K562 (cell line): ENCODE results near the gene PCK1. TPM values are rescaled to one million over a fixed set of nuclear protein-coding genes. Genes with fewer than 3 reads are reported as not detected.

Experiments
- FOXJ3 ChIP-seq: sonication (generic); formaldehyde crosslinking; IDR thresholded peaks from 2 replicates; pipeline ENCODE4 v1.4.0; 2020; ENCODE audit warnings: mild to moderate bottlenecking, missing genetic modification reagents
- HMGN3 ChIP-seq: IDR thresholded peaks from 2 replicates; pipeline ENCODE4 v1.6.1; 2011; ENCODE audit warnings: borderline replicate concordance, low read depth, mild to moderate bottlenecking, mixed read lengths, low read length; ENCODE audit not compliant: insufficient read length; ENCODE audit errors: extremely low read depth
- MAZ ChIP-seq, 2 experiments: fragments of 450-650 bp in 1 of 2; sonication (generic) in 1 of 2; formaldehyde crosslinking; IDR thresholded peaks in 1 of 2; conservative IDR thresholded peaks in 1 of 2; 2 replicates each; pipeline versions ENCODE4 v1.4.0 to v1.5.0; 2020; ENCODE audit warnings: mild to moderate bottlenecking in 1 of 2, missing genetic modification reagents in 1 of 2
- PBX2 ChIP-seq, 2 experiments: IDR thresholded peaks in 1 of 2; conservative IDR thresholded peaks in 1 of 2; 2 replicates each; pipeline ENCODE4 v1.6.1; 2016; ENCODE audit warnings: low read depth in 2 of 2, mild to moderate bottlenecking in 1 of 2, missing compliant biosample characterization in 1 of 2, missing genetic modification characterization in 1 of 2, moderate library complexity in 1 of 2
- POLR2AphosphoS5 ChIP-seq: IDR thresholded peaks from 2 replicates; pipeline ENCODE4 v1.6.1; 2011; ENCODE audit warnings: mild to moderate bottlenecking, low read depth, low read length, moderate library complexity; ENCODE audit not compliant: control insufficient read depth, insufficient read depth
- TAF15 ChIP-seq: fragments of 200-400 bp; formaldehyde crosslinking; IDR thresholded peaks from 2 replicates; pipeline ENCODE4 v1.6.1; 2017; ENCODE audit warnings: mild to moderate bottlenecking, low read depth, low read length, moderate library complexity
- U2AF1 ChIP-seq: fragments of 200-400 bp; formaldehyde crosslinking; optimal IDR thresholded peaks from 2 replicates; pipeline ENCODE3; 2017; ENCODE audit warnings: mild to moderate bottlenecking, low read depth, low read length, moderate library complexity
- VEZF1 ChIP-seq: fragments of 200-800 bp; sonication (Bioruptor generic); IDR thresholded peaks from 2 replicates; pipeline ENCODE4 v1.6.1; 2017; ENCODE audit warnings: missing genetic modification characterization, missing compliant biosample characterization
- WHSC1 ChIP-seq: IDR thresholded peaks from one replicate; pipeline ENCODE4 v1.6.1; 2012; ENCODE audit warnings: low read length, control low read depth, inconsistent platforms
- YY1 ChIP-seq, 3 experiments: IDR thresholded peaks; 2 replicates each; pipeline ENCODE4 v1.6.1; 2011; ENCODE audit warnings: low read length in 2 of 3, mild to moderate bottlenecking in 2 of 3, moderate library complexity in 2 of 3, borderline replicate concordance in 1 of 3, control low read depth in 1 of 3, low read depth in 1 of 3; ENCODE audit not compliant: insufficient read depth in 3 of 3, insufficient replicate concordance in 2 of 3, control insufficient read depth in 1 of 3, insufficient read length in 1 of 3; ENCODE audit errors: extremely low read depth in 1 of 3
- ZBTB7A ChIP-seq: IDR thresholded peaks from 2 replicates; pipeline ENCODE4 v1.6.1; 2011; ENCODE audit warnings: low read depth, mild to moderate bottlenecking, low read length, moderate library complexity, borderline replicate concordance; ENCODE audit not compliant: control insufficient read depth
- ZNF316 ChIP-seq: fragments of 450-650 bp; IDR thresholded peaks from 2 replicates; pipeline ENCODE4 v1.6.1; 2016
- polyA plus RNA-seq, 8 experiments: library from polyadenylated mRNA; depleted of rRNA in 4 of 8; stranded (reverse) in 5 of 8; unstranded in 3 of 8; fragments of >200 nt; fragmentation: Nextera tagmentation in 2 of 8; fragmentation: Illumina TruSeq in 1 of 8; extraction: Ambion mirVana in 2 of 8; extraction: Trizol in 1 of 8; gene quantifications; 2 replicates each; pipeline versions ENCODE4 v1.2.1 to v1.2.3, GENCODE V29; 2011 to 2014; ENCODE audit warnings: inconsistent platforms in 1 of 8, missing spikeins in 1 of 8
- total RNA-seq, 7 experiments: library from RNA; depleted of rRNA in 6 of 7; stranded (reverse); fragments of >200 nt in 6 of 7; fragmentation: Illumina TruSeq in 2 of 7; extraction: Trizol in 2 of 7; gene quantifications; 2 replicates each; pipeline versions ENCODE4 v1.2.1 to v1.2.3, GENCODE V29; 2011 to 2021; ENCODE audit warnings: low replicate concordance in 1 of 7
- TF ChIP-seq, protein P1 (sequence below): sonication (generic); formaldehyde crosslinking; IDR thresholded peaks from 2 replicates; pipeline ENCODE4 v1.8.0; 2022; ENCODE audit warnings: missing genetic modification reagents, mild to moderate bottlenecking, moderate library complexity, borderline replicate concordance
- TF ChIP-seq, protein P2 (sequence below): fragments of 450-650 bp; IDR thresholded peaks from 2 replicates; pipeline ENCODE4 v1.6.1; 2016
- TF ChIP-seq, protein P3 (sequence below), 3 experiments: fragments of 200-800 bp in 1 of 3; sonication (Bioruptor generic) in 1 of 3; sonication (generic) in 1 of 3; formaldehyde crosslinking in 1 of 3; IDR thresholded peaks; 2 replicates each; pipeline versions ENCODE4 v1.6.1 to v1.8.0; 2016 to 2022; ENCODE audit warnings: mild to moderate bottlenecking in 2 of 3, missing compliant biosample characterization in 2 of 3, missing genetic modification characterization in 2 of 3, missing genetic modification reagents in 1 of 3

The PCK1 gene
- total and polyA plus RNA-seq, 9 of the 15 experiments (the other 6 are each of a cell fraction or from before 2014, with no cell fraction given), result 0.05 to 0.73 (median 0.15) TPM

DNA sequence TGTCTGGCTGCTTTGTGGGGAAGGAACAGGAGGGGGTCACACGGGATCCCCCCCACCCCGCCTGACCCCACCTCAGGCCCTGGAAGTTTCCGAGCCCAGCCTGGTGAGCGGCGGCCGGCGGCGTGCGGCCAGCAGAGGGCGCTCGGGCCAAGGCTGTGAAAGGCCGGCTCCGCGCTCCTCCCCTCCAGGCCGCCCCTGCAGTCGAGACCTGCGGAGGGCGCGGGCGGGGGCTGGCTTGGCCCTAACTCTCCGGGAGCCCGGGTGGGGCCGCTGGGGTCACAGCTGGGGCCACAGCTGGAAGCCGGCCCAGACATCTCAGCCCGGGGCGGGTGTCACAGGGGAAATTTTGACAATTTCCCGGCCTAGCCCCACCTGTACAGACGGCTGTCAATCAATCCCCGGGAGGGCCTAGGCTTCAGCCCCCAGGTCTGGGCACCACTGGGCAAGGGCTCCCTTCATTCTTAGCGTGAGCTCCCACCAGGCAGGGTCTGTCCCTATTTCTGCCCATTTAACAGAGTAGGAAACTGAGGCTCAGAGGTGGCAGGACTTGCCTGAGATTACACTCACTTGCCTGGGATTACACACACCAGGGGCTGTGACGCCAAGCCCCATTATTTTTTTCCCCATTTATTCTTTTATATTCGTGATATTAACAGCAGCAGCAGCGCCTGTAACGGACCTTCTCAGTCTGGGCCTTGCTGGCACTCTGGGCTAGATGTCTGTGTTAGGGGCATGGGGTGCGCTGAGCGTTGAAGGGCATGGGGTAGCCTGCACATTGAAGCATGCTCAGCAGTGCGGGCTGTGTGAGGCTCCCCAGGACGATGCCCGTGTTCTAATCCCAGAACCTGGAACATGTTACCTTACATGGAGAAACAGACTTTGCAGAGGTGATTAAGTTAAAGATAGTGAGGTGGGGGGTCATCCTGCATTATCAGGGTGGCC lies 36.4 kb downstream of the PCK1 start (continued):
- TF ChIP-seq TAF15 (no peak), VEZF1 (CRISPR knock-in tag) (peak; percentile 57), FOXJ3 (CRISPR knock-in tag) (no peak), HMGN3 (peak; percentile 48), POLR2AphosphoS5 (no peak), PBX2 (CRISPR knock-in tag; IDR thresholded peaks at IDR 0.05; ENCODE audit: low read depth) (peak; percentile 19; the same call in 1 of the 2 replicates), PBX2 (tag; conservative IDR thresholded peaks at IDR 0.05; ENCODE audit: low read depth) (peak; percentile 57), ZBTB7A (peak; percentile 93), YY1 (IDR thresholded peaks at IDR 0.05; ENCODE audit: borderline replicate concordance in 1 of 3, control insufficient read depth in 1 of 3, extremely low read depth in 1 of 3, insufficient read depth in 3 of 3, insufficient read length in 1 of 3, insufficient replicate concordance in 2 of 3, low read depth in 1 of 3, low read length in 2 of 3) (peak in 2 of 3 experiments; percentile 17 to 25), MAZ (CRISPR knock-in tag; conservative IDR thresholded peaks at IDR 0.05 in 1 of 2, IDR thresholded peaks at IDR 0.05 in 1 of 2) (peak; percentile 56 to 75; a peak in 3 of 4 replicates), U2AF1 (no peak), WHSC1 (no peak), ZNF316 (no peak)
- TF ChIP-seq, protein P1, sequence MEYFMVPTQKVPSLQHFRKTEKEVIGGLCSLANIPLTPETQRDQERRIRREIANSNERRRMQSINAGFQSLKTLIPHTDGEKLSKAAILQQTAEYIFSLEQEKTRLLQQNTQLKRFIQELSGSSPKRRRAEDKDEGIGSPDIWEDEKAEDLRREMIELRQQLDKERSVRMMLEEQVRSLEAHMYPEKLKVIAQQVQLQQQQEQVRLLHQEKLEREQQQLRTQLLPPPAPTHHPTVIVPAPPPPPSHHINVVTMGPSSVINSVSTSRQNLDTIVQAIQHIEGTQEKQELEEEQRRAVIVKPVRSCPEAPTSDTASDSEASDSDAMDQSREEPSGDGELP (CRISPR knock-in tag), result peak; percentile 66
- TF ChIP-seq, protein P2, sequence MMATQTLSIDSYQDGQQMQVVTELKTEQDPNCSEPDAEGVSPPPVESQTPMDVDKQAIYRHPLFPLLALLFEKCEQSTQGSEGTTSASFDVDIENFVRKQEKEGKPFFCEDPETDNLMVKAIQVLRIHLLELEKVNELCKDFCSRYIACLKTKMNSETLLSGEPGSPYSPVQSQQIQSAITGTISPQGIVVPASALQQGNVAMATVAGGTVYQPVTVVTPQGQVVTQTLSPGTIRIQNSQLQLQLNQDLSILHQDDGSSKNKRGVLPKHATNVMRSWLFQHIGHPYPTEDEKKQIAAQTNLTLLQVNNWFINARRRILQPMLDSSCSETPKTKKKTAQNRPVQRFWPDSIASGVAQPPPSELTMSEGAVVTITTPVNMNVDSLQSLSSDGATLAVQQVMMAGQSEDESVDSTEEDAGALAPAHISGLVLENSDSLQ, result peak; percentile 94
- TF ChIP-seq, protein P3, sequence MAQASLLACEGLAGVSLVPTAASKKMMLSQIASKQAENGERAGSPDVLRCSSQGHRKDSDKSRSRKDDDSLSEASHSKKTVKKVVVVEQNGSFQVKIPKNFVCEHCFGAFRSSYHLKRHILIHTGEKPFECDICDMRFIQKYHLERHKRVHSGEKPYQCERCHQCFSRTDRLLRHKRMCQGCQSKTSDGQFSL (CRISPR knock-in tag; IDR thresholded peaks at IDR 0.05), result no peak
- TF ChIP-seq, protein P3 (tag; IDR thresholded peaks at IDR 0.05), result peak in 1 of 2 experiments; percentile 55; a peak in 2 of 4 replicates
